ENCODE data around the gene EMILIN2. TPM values are rescaled to one million over a fixed set of nuclear protein-coding genes. Genes with fewer than 3 reads are reported as not detected.
A peak's percentile ranks its signal among the peaks of the same experiment; 100 is the strongest.

Gene EMILIN2
- total and polyA plus RNA-seq, 2 donors (not counting 1 experiment from before 2014, with no cell fraction given), result 2.5 to 48.2 TPM

DNA sequence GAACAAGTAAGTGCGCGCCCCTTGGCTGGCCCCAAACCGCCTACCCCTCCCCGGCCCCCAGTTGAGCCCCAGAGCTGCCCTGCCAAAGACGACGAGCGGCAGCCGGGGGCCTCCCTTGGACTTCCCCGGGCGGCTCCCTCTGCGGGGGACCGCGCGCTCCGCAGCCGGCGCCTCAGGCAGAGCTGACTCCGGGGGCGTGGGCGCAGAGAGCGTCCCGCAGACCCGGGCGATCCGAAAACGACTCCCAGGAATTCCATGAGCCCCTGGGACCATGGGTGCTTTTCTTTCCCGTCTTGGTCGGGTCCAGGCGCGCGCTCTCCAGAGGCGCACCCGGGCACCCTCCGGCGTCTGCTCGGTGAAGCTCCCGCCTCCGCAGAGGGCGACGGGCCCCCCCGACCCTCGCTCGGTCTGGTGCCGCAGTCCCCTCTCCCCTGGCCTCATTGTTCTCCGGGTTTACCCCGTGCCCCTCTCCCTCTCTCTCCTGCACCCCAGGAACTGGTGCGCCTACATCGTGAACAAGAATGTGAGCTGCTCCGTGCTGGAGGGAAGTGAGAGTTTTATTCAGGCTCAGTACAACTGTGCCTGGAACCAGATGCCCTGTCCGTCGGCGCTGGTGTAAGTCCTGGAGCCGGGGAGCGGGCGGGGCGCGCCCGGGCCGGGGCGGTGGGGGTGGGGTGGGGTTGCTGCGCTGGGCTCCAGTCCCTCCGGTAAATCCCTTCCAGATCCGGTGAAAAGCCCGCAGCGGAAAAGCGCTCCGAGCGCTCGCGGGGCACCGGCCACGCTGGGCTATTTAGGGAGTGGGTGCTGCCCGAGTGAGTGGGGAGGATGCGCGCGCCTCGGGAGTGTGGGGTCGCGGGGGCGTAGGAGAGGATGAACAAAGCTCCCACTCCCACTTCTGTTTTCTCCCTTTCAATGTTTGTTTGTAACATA lies 776 bp downstream of the EMILIN2 start:
- POLR2A ChIA-PET, result interaction anchor here (0.6 to 1.5 kb wide), 4 partner anchors 35 to 414 kb away, joined by 3 to 6 read pairs (median 4); no protein-coding TSS in a partner anchor
- peaks cover 14 to 37% of the 10 kb centered on the region in 2 donors for H3K4me1 ChIP-seq (ENCODE audit: control insufficient read depth in 2 of 2, insufficient read depth in 2 of 2, low read length in 2 of 2)
- H3K4me3 ChIP-seq (ENCODE audit: control extremely low read depth in 1 of 5, extremely low read depth in 1 of 5, insufficient read depth in 1 of 5, low read depth in 2 of 5, low read length in 4 of 5), result peak overlapping the region; percentile 54 to 76 (median 61)
- peaks cover 40% of the 10 kb centered on the region for H3K4me1 Mint-ChIP-seq
- peak overlapping the region; percentile 98 for H3K4me2 ChIP-seq (replicated peaks; ENCODE audit: low read depth, low read length, poor library complexity, severe bottlenecking)
- CTCF ChIA-PET, result interaction anchor here (0.6 kb wide), 3 partner anchors 124 to 434 kb away, joined by 3 read pairs; no protein-coding TSS in a partner anchor
- H3K27me3 ChIP-seq (replicated peaks in 1 of 4; ENCODE audit: control extremely low read depth in 1 of 4, control insufficient read depth in 3 of 4, insufficient read depth in 4 of 4, low read length in 3 of 4), result peaks cover 0 to 42% (median 21%) of the 10 kb centered on the region in 4 experiments
- no peaks in the 10 kb centered on the region for H3K36me3 ChIP-seq (replicated peaks in 1 of 2; ENCODE audit: control extremely low read depth in 1 of 2, control insufficient read depth in 1 of 2, extremely low read depth in 1 of 2, insufficient read depth in 2 of 2, low read length in 1 of 2)
- TF ChIP-seq, protein P1, sequence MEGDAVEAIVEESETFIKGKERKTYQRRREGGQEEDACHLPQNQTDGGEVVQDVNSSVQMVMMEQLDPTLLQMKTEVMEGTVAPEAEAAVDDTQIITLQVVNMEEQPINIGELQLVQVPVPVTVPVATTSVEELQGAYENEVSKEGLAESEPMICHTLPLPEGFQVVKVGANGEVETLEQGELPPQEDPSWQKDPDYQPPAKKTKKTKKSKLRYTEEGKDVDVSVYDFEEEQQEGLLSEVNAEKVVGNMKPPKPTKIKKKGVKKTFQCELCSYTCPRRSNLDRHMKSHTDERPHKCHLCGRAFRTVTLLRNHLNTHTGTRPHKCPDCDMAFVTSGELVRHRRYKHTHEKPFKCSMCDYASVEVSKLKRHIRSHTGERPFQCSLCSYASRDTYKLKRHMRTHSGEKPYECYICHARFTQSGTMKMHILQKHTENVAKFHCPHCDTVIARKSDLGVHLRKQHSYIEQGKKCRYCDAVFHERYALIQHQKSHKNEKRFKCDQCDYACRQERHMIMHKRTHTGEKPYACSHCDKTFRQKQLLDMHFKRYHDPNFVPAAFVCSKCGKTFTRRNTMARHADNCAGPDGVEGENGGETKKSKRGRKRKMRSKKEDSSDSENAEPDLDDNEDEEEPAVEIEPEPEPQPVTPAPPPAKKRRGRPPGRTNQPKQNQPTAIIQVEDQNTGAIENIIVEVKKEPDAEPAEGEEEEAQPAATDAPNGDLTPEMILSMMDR (IDR thresholded peaks at IDR 0.05), result no peak
- no peak for TF ChIP-seq EZH2 (IDR thresholded peaks at IDR 0.05; ENCODE audit: borderline replicate concordance, insufficient read depth, low read depth, low read length, poor library complexity, severe bottlenecking)
- DNase-seq (peak; percentile 71), ATAC-seq (ENCODE audit: low read depth) (peak; percentile 44)
- intact Hi-C loops (cut with micrococcal nuclease), result loop anchor here (2.0 to 5.0 kb wide), 9 partner anchors 41 to 415 kb away; partner anchors contain the start of genes METTL4, MYL12B, NDC80 and SMCHD1
- peaks cover 0 to 4% (median 0%) of the 10 kb centered on the region in 3 donors for H3K9me3 ChIP-seq (ENCODE audit: control extremely low read depth in 1 of 3, control insufficient read depth in 2 of 3, insufficient read depth in 1 of 3, low read length in 2 of 3)
- no peak overlapping the region for H3K27ac ChIP-seq (ENCODE audit: low read length in 2 of 2)
- H3K27me3 Mint-ChIP-seq, result peaks cover 23% of the 10 kb centered on the region
- H3K79me2 ChIP-seq (ENCODE audit: control insufficient read depth, insufficient read depth, low read length), result no peaks in the 10 kb centered on the region
- peak overlapping the region; percentile 76 for H2AFZ ChIP-seq (ENCODE audit: insufficient read depth, low read depth, low read length, poor library complexity, severe bottlenecking)
- peak overlapping the region; percentile 99 for H3K4me3 Mint-ChIP-seq
- H3K9me3 Mint-ChIP-seq (ENCODE audit: insufficient read depth), result no peaks in the 10 kb centered on the region
- peak overlapping the region; percentile 69 for H3K9ac ChIP-seq (ENCODE audit: low read length)
- WGBS (ENCODE audit: insufficient coverage), result under 1% methylated on average over 54 of the region's 80 CpGs
- peak overlapping the region; percentile 91 for H3K27ac Mint-ChIP-seq
- H4K20me1 ChIP-seq (ENCODE audit: control insufficient read depth, insufficient read depth, low read length, poor library complexity, severe bottlenecking), result no peaks in the 10 kb centered on the region
